ENCODE results near the gene RPS17.

RPS17 gene

DNA sequence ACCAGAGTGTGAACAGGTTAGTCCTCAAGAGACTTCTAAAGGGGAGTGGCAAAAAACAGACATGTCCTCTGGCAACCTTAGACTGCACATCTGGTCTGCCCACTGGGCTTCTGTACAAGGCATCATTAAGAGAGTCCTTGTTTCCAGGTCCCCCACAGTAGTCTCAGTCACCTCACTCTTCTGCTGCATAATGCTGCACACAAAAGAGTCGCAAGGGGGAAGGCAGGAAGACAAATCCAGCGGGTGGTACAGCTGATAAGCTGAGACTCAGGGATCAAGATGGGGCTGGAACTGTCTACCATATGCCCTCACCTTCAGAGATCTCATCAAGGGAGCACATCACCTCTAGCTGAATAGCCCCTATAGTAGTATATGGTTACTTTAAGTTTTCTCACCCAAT, 27.4 kb upstream of the RPS17 start:
- TF ChIP-seq CTCF (IDR thresholded peaks at IDR 0.05; ENCODE audit: low read depth, low read length), result no peak
- TF ChIP-seq POLR2A (IDR thresholded peaks at IDR 0.05; ENCODE audit: extremely low read depth, insufficient read length), result no peak
- no peak for TF ChIP-seq MYC (IDR thresholded peaks at IDR 0.05; ENCODE audit: low read depth, low read length)
- TF ChIP-seq, protein P1, sequence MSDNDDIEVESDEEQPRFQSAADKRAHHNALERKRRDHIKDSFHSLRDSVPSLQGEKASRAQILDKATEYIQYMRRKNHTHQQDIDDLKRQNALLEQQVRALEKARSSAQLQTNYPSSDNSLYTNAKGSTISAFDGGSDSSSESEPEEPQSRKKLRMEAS (IDR thresholded peaks at IDR 0.05; ENCODE audit: low read depth, low read length), result no peak
- DNase-seq (ENCODE audit: low read depth), result no peak

DNA sequence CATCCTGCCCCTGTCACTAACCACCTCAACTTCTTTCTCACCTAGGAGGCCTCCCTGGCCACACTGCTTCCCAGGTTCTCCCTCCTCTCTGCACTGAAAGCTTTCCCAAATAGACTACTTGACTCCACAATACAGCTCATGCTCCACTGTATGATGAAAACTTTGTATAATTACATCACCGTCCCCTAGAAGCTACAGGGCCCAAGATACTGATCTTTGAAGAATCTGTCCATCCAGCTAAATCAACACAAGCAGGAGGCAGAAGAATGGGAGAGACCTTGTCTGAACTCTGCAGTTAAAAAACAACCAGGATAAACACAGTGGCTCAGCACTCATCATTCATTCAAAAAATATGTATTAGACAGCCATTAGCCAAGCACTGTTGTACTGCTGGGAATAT, 26.4 kb upstream of the RPS17 start:
- no peak for DNase-seq (ENCODE audit: low read depth)
- H3K4me3 ChIP-seq (ENCODE audit: low read depth, low read length), result no peak overlapping the region
- TF ChIP-seq CTCF (IDR thresholded peaks at IDR 0.05; ENCODE audit: low read depth, low read length) (no peak), MYC (IDR thresholded peaks at IDR 0.05; ENCODE audit: low read depth, low read length) (no peak), POLR2A (IDR thresholded peaks at IDR 0.05; ENCODE audit: extremely low read depth, insufficient read length) (no peak)
- TF ChIP-seq, protein P1 (IDR thresholded peaks at IDR 0.05; ENCODE audit: low read depth, low read length), result no peak

More for the DNA sequence above, 27.4 kb upstream of the RPS17 start:
- no peak overlapping the region for H3K4me3 ChIP-seq (ENCODE audit: low read depth, low read length)

DNA sequence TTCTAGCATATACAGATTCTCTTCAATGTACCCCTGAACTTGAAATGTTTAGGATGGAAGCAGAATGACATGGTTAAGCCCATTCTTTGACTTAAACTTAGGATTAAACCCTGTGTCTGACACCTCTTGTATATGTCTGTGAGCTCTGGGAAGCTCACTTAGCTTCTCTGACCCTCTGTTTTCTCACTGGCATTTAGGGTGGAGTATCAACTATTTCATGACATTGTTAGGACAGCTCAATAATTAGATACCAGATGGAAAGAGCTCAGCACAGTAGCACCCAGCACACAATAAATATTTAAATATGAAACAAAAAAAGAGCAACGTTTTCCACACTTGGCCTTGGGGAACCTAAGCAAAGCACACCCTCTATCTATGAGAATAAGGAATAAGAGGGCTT, 18.2 kb upstream of the RPS17 start:
- TF ChIP-seq CTCF (IDR thresholded peaks at IDR 0.05; ENCODE audit: low read depth, low read length) (no peak), MYC (IDR thresholded peaks at IDR 0.05; ENCODE audit: low read depth, low read length) (no peak), POLR2A (IDR thresholded peaks at IDR 0.05; ENCODE audit: extremely low read depth, insufficient read length) (no peak)
- TF ChIP-seq, protein P1 (IDR thresholded peaks at IDR 0.05; ENCODE audit: low read depth, low read length), result no peak
- no peak for DNase-seq (ENCODE audit: low read depth)
- no peak overlapping the region for H3K4me3 ChIP-seq (ENCODE audit: low read depth, low read length)

DNA sequence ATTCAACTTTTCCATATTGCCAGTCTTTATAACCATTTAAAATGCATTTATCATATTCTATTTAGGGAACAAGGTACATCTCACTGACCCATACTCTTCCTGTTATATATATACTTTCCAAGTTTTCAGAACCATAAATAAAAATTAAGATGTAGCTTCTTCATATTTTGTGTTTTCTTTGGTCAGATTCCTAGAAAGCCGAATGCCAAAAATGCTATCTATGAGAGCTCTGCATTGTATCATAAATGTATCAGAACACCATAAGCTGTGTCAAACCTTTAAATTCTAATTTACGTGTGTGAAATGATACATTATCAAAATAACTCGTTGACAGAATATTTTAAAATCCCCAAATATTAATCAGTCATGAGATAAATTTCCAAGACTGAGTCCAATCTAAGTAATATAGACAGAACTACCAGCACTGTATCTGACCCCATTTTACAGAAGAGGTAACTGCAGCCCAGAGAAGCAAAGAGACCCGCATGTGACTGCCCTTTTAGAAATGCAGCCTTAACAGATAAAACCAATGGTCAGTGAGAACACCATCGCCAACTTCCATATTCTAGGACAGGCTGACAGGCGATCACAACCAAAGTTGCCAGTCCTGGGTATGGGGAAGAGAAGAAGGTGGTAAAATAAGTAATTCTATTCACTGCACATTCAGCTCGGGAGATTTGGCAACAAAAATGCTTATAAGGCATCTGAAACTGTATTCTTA, 16.2 kb upstream of the RPS17 start:
- H3K4me3 ChIP-seq (ENCODE audit: low read depth, low read length), result no peak overlapping the region
- no peak for DNase-seq (ENCODE audit: low read depth)
- TF ChIP-seq CTCF (IDR thresholded peaks at IDR 0.05; ENCODE audit: low read depth, low read length), result no peak
- TF ChIP-seq POLR2A (IDR thresholded peaks at IDR 0.05; ENCODE audit: extremely low read depth, insufficient read length), result no peak
- TF ChIP-seq, protein P1 (IDR thresholded peaks at IDR 0.05; ENCODE audit: low read depth, low read length), result no peak
- TF ChIP-seq MYC (IDR thresholded peaks at IDR 0.05; ENCODE audit: low read depth, low read length), result no peak

- TF ChIP-seq CTCF (IDR thresholded peaks at IDR 0.05; ENCODE audit: low read depth, low read length), result no peak
- TF ChIP-seq POLR2A (IDR thresholded peaks at IDR 0.05; ENCODE audit: extremely low read depth, insufficient read length), result no peak
- TF ChIP-seq, protein P1 (IDR thresholded peaks at IDR 0.05; ENCODE audit: low read depth, low read length), result no peak
- TF ChIP-seq MYC (IDR thresholded peaks at IDR 0.05; ENCODE audit: low read depth, low read length), result no peak
- no peak for DNase-seq (ENCODE audit: low read depth)
Observed at GRCh38 chr15:82554849-82555248, 14.6 kb upstream of the RPS17 start.

More at GRCh38 chr15:82554849-82555248, 14.6 kb upstream of the RPS17 start:
- H3K4me3 ChIP-seq (ENCODE audit: low read depth, low read length), result no peak overlapping the region

All from NB4 (cell line).